Measurements from ENCODE around the gene CLEC2L. TPM values are rescaled to one million over a fixed set of nuclear protein-coding genes. Genes with fewer than 3 reads are reported as not detected.
A peak's percentile ranks its signal among the peaks of the same experiment; 100 is the strongest.

Gene CLEC2L
- total RNA-seq (2014; rRNA removed; shearing (Covaris generic); ENCODE audit: low replicate concordance), result not detected in 2 replicates

DNA sequence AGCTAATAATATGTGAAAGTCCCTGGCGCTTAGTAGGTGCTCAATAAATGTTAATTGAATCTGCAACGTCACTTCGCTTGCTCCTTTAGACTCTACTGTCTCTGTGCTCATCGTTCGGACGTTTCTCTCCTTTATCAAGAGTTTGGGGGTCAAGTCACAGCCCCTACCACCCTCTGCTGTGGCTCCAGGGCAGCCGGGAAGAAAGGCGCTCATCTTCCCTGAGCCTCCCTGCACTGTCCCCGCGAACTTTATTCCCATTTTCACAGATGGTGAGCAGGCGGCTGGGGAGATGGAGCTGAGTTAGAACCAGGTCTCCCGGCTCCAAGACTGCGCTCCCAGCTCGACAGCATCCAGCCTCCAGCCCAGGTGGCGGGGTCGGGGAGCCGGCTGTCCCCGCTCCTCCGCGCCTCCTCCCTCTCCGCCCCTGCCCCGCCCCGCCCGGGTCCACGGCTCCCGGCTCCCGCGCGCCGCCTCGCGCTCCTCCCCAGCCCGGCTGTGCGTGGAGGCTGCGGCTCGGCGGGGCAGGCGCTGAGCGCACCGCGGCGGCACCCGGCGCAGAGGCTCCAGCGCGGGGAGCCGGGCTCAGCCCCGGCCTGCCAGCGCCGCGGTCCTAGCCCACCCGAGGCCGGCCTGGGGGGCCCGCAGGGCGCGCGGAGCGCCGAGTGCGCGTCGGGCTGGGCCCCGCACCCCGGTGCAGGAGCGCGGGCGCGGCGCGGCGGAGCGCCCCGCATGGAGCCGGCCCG lies at the start of gene CLEC2L:
Gene CLEC2L (plus strand): TSS at position 487 of the 743 bp plus-strand sequence. CDS start 243 bp downstream, at position 730.
- Histone ChIP-seq H3K36me3 (no peaks in the 10 kb centered on the region), H3K9me3 (no peaks in the 10 kb centered on the region), H3K4me3 (no peak within 1 kb of the TSS), H3K27me3 (no peaks in the 10 kb centered on the region)
- peak; percentile 30 for DNase-seq

DNA sequence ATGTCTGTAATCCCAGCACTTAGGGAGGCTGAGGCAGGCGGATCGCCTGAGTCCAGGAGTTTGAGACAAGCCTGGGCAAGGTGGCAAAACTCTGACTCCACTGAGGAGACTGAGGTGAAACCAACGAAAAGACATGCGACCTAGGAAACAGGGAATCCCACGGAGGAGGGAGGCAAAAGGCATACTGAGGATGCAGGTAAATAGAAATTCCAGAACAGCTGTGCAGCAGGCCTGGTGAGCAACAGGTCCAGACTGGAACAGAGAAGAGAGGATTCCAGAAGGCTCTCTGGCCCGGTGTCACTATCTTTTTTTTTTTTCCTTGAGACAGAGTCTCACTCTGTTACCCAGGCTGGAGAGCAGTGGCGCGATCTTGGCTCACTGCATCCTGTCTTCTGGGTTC lies 47.3 kb upstream of the CLEC2L start:
- Histone ChIP-seq H3K36me3 (no peaks in the 10 kb centered on the region), H3K27me3 (no peaks in the 10 kb centered on the region), H3K9me3 (no peaks in the 10 kb centered on the region), H3K4me3 (no peak overlapping the region)
- no peak for DNase-seq

DNA sequence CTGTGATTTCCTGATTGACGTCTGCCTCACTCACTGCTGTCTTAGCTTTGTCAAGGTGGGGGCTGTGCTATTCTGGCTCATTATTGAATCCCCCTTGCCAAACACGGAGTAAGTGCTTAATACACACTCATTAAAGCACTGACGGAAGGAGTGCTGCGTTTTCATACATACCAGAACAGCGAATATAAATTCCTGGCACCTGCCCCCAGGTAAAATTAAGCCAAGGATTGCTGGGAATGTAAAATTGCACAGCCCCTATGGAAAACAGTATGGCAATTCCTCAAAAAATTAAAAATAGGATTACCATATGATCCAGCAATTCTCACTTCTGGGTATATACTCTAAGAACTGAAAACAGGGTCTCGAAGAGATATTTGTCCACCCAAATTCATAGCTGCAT lies 46.6 kb upstream of the CLEC2L start:
- Histone ChIP-seq H3K9me3 (no peaks in the 10 kb centered on the region), H3K36me3 (no peaks in the 10 kb centered on the region), H3K27me3 (no peaks in the 10 kb centered on the region), H3K4me3 (no peak overlapping the region)
- no peak for DNase-seq

DNA sequence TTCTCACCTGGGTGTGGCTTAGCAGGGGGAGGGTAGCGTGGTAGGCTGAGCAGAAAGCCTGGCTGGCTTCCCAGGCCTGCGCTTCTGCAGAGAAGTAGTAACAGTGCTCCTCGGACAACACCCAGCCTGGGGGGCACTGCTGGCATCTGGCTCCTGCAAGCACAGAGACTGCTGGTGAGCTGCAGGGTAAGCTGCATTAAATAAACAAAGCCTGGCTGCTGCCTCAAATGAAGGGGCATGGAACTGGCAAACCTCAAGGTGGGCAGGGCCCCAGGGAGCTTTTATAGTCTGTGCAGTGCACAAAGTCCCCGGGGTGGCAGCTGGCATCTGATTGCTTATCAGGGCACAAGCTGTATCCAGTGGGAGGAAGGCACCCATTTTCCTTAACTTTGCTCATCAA lies 43.9 kb upstream of the CLEC2L start:
- peaks cover 13% of the 10 kb centered on the region; the same call in 1 of the 2 replicates for H3K27me3 ChIP-seq
- H3K4me3 ChIP-seq, result no peak overlapping the region
- DNase-seq, result no peak
- no peaks in the 10 kb centered on the region for H3K9me3 ChIP-seq
- no peaks in the 10 kb centered on the region for H3K36me3 ChIP-seq

DNA sequence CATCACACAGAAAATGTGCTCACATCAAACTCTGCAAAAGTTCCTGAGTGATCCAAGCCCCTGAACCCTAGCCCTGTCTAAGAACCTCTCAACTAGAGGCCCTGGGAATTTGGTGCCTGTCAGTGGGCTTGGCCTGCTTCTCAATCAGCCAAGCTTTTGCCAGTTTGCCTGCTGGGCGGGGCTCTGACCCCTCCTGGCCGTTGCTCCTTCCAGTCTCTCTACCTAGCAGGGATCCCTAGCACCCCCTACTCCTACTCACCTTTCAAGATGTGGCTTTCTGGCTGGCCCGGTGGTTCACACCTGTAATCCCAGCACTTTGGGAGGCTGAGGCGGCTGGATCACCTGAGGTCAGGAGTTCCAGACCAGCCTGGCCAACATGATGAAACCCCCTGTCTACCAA lies 42.1 kb upstream of the CLEC2L start:
- Histone ChIP-seq H3K27me3 (peaks cover 13% of the 10 kb centered on the region; the same call in 1 of the 2 replicates), H3K9me3 (no peaks in the 10 kb centered on the region), H3K4me3 (no peak overlapping the region), H3K36me3 (no peaks in the 10 kb centered on the region)
- no peak for DNase-seq

DNA sequence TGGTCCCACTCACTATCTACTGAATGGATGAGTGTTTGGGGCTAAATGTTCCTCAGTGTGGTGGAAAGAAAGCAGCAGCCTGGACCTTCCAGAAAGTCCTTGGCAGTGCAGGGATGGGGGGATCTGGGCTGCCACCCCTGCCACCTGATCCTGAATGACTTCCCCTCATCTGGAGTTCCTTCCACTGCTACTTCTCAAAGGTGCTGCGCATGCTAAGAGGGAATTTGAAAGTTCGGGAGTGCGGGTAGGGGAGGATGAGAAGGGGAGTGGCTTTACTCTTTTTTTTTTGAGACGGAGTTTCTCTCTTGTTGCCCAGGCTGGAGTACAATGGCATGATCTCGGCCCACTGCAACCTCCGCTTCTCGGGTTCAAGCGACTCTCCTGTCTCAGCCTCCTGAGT lies 41.4 kb upstream of the CLEC2L start:
- DNase-seq, result no peak
- Histone ChIP-seq H3K27me3 (peaks cover 13% of the 10 kb centered on the region; the same call in 1 of the 2 replicates), H3K9me3 (no peaks in the 10 kb centered on the region)

DNA sequence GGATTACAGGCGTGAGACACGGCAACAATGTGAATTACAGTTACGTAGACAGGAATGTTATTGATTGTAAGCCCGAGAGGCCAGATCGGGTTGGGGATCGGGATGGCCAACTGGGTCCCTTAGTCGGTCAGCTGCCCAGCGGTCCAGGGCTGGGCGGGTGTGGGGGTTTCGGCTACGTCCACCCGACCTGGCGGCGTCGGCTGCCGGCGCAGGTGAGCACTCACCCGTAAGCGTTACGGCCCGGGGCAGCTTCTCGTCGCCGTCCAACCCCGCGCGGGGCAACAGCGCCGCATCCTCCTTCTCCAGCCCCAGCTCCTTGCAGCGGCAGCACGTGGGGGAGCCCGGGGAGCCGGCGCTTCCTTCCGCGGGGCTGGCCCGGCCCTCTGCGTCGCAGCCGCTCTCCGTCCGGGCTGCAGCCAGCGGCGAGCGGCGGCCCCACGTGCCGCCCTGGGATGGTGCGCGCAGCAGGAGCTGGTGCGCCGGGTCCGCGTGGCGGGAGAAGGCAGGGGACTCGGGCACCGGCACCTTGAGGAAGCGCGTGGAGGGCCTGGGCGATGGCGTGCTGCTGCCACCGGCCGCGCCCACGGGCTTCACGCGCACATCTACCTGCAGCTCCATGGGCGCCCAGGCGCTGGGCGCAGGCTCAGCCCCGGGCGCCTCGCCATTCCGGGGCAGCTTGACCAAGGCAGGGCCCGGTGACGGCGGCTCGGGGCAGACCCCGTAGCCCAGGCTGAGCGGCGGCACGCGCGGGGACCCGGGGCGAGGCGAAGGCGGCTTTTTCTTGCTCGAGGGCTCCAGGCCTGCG lies 40.6 kb upstream of the CLEC2L start:
- Histone ChIP-seq H3K4me3 (no peak overlapping the region; the same call in 1 of the 2 replicates), H3K27me3 (peaks cover 13% of the 10 kb centered on the region; the same call in 1 of the 2 replicates), H3K9me3 (no peaks in the 10 kb centered on the region), H3K36me3 (no peaks in the 10 kb centered on the region)
- DNase-seq, result peak; percentile 18

More for the DNA sequence above, 41.4 kb upstream of the CLEC2L start:
- no peaks in the 10 kb centered on the region for H3K36me3 ChIP-seq
- no peak overlapping the region for H3K4me3 ChIP-seq

DNA sequence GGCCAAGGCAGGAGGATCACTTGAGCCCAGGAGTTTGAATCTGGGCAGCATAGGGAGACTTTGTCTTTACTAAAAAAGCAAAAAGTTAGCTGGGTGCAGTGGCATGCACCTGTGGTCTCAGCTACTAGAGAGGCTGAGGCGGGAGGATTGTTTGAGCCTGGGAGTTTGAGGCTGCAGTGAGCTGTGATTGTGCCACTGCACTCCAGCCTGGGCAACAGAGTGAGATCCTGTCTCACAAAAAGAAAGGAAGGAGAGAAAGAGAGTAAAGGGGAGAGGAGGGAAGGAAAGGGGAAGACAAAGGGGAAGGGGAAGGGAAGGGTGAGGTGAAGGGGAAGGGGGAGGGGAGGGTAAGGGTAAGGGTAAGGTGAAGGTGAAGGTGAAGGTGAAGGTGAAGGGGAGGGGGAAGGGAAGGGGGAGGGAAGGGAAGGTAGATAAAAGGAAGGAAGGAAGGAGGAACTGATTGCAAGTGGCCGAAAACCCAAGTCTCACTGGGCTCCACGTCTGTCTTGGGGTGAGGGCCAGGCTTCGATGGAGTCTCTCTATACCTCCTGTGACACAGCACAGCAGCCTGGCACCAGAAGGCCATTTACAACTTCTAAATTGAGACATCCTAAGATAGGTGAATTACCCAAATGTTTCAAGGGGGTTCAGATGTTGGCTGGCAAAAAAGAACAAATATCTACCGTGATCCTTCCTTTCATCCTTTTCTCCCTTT lies 36.0 kb upstream of the CLEC2L start:
- peaks cover 12% of the 10 kb centered on the region; the same call in 1 of the 2 replicates for H3K27me3 ChIP-seq
- no peaks in the 10 kb centered on the region for H3K9me3 ChIP-seq
- no peak for DNase-seq
- no peaks in the 10 kb centered on the region for H3K36me3 ChIP-seq
- no peak overlapping the region for H3K4me3 ChIP-seq

DNA sequence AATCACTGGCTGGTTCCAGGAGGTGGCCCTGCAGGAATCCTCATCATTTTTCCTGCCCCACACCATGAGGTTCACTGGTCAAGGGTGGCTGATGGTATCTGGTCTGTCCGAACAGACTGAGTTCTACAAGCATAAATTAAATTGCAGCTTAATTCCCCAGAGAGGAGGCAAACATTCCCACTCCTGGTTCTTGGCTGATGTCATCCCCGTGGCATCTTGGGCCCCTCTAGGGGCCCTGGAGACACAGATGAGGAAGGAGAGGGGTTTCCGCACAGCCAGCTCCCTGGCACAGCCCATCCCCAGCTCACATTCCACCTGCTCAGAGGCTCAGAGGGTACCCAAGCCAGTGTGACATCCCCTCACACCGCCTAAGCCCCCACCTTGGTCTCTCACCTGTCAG lies 34.7 kb upstream of the CLEC2L start:
- no peak for DNase-seq
- Histone ChIP-seq H3K9me3 (no peaks in the 10 kb centered on the region; the same call in 1 of the 2 replicates), H3K27me3 (peaks cover under 1% of the 10 kb centered on the region; the same call in 1 of the 2 replicates), H3K36me3 (no peaks in the 10 kb centered on the region), H3K4me3 (no peak overlapping the region)

DNA sequence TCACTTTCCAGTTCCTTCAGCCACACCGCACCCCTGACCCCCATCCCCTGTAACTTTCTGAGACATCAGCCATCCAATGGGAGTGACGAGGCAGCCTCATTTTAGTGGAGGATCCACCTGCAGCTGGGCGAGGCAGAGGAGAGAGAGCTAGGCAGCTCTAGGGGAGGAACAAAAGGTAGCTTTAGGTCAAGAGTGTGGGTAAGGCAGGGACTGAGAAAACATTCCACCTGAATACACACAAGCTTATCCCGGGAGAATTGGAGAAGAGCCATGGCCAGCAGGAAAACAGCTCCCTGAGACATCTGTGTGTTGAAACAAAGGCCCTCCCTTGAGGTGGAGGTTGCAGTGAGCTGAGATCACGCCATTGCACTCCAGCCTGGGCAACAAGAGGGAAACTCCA lies 33.4 kb upstream of the CLEC2L start:
- H3K9me3 ChIP-seq, result no peaks in the 10 kb centered on the region; the same call in 1 of the 2 replicates
- H3K27me3 ChIP-seq, result no peaks in the 10 kb centered on the region
- no peak for DNase-seq
- no peaks in the 10 kb centered on the region for H3K36me3 ChIP-seq
- no peak overlapping the region for H3K4me3 ChIP-seq

DNA sequence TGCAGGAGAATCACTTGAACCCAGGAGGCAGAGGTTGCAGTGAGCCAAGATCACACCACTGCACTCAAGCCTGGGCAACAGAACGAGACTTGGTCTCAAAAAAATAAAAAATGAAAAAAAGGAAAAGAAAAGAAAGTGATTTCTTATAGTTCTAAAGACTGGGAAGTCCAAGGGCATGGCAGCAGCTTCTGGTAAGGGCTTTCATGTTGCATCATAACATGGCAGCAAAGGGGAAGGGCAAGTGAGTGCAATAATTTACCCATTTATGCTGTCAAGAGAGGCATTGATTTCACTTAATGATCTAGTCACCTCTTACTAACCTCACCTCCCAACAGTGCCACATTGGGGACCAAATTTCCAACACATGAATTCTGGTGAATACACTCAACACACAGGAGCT lies 31.2 kb upstream of the CLEC2L start:
- H3K27me3 ChIP-seq, result no peaks in the 10 kb centered on the region
- H3K4me3 ChIP-seq, result no peak overlapping the region
- no peaks in the 10 kb centered on the region for H3K36me3 ChIP-seq
- DNase-seq, result no peak
- no peaks in the 10 kb centered on the region; the same call in 1 of the 2 replicates for H3K9me3 ChIP-seq

DNA sequence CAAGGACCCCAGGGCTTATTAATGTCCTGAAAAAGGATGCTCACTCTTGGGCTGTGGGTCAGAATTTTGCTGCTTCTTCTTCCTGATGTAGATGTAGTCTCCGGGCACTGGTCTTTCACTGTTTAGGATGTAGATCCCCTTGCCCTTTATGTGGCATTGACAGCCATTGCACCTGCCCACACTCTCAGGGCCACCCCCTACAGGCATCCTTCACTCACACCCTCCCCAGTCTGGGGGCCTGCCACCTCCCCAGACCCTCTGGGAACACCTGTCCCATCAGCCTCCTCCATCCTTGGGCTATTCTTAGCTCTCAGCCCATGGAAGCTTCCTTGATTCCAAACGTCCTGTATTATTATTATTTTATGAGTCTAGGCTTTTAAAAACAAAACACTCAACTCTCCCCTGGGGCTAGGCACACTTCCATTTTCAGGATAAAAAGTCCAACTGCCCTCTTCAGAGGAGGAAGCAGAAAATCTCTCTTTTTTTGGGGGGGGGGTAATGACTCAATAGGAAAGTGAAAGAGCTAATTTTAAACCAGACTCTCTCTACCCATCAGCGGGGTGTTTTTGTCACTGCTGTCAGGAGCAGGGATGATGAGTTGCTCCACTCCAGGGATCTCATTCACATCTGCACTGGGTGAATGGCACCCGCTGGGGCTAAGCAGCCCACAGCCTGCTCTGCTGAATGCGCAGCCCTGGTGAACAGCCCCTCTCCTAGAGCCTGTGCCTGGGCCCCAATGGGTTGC lies 28.5 kb upstream of the CLEC2L start:
- no peaks in the 10 kb centered on the region for H3K27me3 ChIP-seq

DNA sequence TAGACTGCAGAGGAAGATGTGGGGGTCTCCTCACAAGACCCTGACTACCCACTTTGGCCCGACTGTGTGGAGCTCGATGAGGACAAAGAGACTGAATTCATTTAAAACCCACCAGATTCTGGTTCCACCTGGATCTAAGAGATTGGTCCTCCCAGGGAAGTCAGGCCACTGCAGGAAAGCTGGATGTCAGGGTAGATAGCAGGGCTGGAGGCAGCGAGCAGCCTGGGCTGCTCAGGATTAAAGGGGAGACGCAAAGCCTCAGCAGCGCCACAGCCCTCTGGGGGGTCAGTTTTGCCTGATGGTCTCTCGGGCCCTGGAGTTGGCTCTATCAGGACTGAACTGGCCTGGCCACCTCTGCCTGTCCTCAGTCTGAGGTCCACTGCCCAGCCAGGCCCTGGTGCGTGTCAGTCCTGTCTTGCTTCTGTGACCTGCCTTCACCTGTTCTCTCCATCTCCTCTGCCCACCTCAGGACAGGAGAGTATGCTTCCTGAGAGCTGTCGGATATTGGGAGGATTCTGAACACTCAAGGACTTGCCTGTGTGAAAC lies 27.8 kb upstream of the CLEC2L start:
- no peaks in the 10 kb centered on the region for H3K27me3 ChIP-seq
- H3K4me3 ChIP-seq, result no peak overlapping the region
- no peaks in the 10 kb centered on the region for H3K36me3 ChIP-seq
- DNase-seq, result no peak
- no peaks in the 10 kb centered on the region; the same call in 1 of the 2 replicates for H3K9me3 ChIP-seq

More for the DNA sequence above, 28.5 kb upstream of the CLEC2L start:
- Histone ChIP-seq H3K4me3 (no peak overlapping the region), H3K9me3 (no peaks in the 10 kb centered on the region; the same call in 1 of the 2 replicates), H3K36me3 (no peaks in the 10 kb centered on the region)
- no peak for DNase-seq

DNA sequence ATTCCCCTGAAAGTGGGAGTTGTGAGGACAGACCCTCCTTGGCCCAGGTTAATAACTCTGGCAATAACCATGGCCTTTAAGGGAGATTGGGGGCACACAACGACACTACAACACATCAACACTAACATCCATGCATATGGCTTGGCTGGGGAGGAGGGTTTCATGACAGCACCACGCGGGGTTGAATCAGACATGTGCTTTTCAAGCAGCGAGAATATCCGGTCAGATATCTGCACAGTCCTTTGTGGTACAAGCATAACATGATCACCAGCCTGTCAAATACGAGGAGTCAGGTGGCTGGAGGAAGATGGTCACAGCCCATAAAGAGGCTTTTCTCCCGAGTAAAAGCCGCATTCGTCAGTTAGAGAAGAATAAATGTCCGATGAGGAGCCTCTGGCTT lies 27.0 kb upstream of the CLEC2L start:
- DNase-seq, result no peak
- H3K27me3 ChIP-seq, result no peaks in the 10 kb centered on the region
- H3K4me3 ChIP-seq, result no peak overlapping the region
- H3K9me3 ChIP-seq, result no peaks in the 10 kb centered on the region; the same call in 1 of the 2 replicates
- H3K36me3 ChIP-seq, result no peaks in the 10 kb centered on the region

DNA sequence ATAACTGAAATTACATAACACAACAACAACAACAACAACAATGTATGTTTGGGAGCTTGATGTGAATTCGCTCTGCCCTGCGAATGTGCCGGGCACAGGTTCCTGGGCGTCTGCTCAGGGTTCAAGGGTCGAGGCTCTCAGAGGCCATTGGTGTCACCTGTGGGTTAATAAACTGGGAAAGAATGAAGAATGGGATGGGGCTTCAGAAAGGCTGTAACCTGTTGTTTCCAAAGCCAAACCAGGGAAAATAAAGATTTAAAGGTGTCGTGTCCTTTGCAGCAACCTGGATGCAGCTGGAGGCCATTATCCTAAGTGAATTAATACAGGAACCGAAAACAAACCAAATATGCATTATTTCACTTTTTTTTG lies 22.7 kb upstream of the CLEC2L start:
- Histone ChIP-seq H3K36me3 (no peaks in the 10 kb centered on the region), H3K4me3 (no peak overlapping the region), H3K27me3 (no peaks in the 10 kb centered on the region), H3K9me3 (no peaks in the 10 kb centered on the region)
- no peak for DNase-seq

DNA sequence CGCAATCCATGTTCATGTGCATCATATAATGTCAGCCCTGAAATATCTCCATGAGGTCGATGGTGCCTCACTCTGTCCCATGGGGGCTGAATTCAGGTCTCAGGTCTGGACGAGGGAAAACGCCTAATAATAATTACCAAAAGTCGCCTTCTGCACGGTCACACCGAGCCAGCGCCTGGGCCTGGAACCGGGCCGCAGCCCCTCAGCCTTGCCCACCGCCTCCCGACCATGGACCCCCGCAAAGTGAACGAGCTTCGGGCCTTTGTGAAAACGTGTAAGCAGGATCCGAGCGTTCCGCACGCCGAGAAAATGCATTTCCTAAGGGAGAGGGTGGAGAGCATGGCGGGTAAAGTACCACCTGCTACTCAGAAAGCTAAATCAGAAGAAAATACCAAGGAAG lies 21.3 kb upstream of the CLEC2L start:
- no peaks in the 10 kb centered on the region for H3K27me3 ChIP-seq
- H3K9me3 ChIP-seq, result no peaks in the 10 kb centered on the region
- no peak overlapping the region for H3K4me3 ChIP-seq

More for the DNA sequence above, 21.3 kb upstream of the CLEC2L start:
- DNase-seq, result no peak
- H3K36me3 ChIP-seq, result no peaks in the 10 kb centered on the region
